Stimulated activated CD4-positive, alpha-beta T cell treated with anti-CD3 and anti-CD28 coated beads, Interleukin-4, amount 100 ng/mL, for 4 hours (primary cell): ENCODE measurements around the gene FIZ1.

Source experiments
- DNase-seq, 2 experiments: peaks; one replicate each; pipeline ENCODE4 v3.0.0-alpha.2; 2020

Gene FIZ1

GRCh38 chr19:55599468-55599841, at the start of gene FIZ1:
Gene FIZ1 (minus strand): TSS chr19:55599517. CDS start chr19:55597865, 1,652 bp downstream.
- peak; percentile 93 to 95 for DNase-seq

- no peak for DNase-seq
Measured at GRCh38 chr19:55648585-55649267, 49.4 kb upstream of the FIZ1 start.

GRCh38 chr19:55647732-55648584, 48.6 kb upstream of the FIZ1 start, which contains the start of gene CCDC106:
Gene CCDC106 (plus strand): TSS chr19:55648212. CDS start chr19:55649047, 835 bp downstream.
- DNase-seq: peak; percentile 59 to 64

- no peak for DNase-seq
Measured at GRCh38 chr19:55646889-55647731, 47.8 kb upstream of the FIZ1 start.

- DNase-seq: no peak
Measured at GRCh38 chr19:55645512-55645881, 46.2 kb upstream of the FIZ1 start.

GRCh38 chr19:55644842-55645511, 45.7 kb upstream of the FIZ1 start:
- no peak for DNase-seq

- DNase-seq: no peak
Measured at GRCh38 chr19:55644191-55644833, 45.0 kb upstream of the FIZ1 start.

GRCh38 chr19:55643887-55644176, 44.5 kb upstream of the FIZ1 start:
- no peak for DNase-seq

GRCh38 chr19:55643003-55643886, 43.9 kb upstream of the FIZ1 start, which contains the start of gene ZNF581:
Gene ZNF581 (plus strand): TSS chr19:55643649. CDS start chr19:55644572, 923 bp downstream.
- DNase-seq: peak; percentile 77 to 79

- peak; percentile 23 to 45 for DNase-seq
Measured at GRCh38 chr19:55642153-55643002, 43.1 kb upstream of the FIZ1 start.

- DNase-seq: no peak
Measured at GRCh38 chr19:55641426-55642152, 42.3 kb upstream of the FIZ1 start.

- peak; percentile 64 to 73 for DNase-seq
Measured at GRCh38 chr19:55640577-55641425, 41.5 kb upstream of the FIZ1 start, which contains the start of gene ZNF580. Gene ZNF580 (plus strand): TSS chr19:55641002. CDS start chr19:55642509, 1,507 bp downstream.

GRCh38 chr19:55640043-55640576, 40.8 kb upstream of the FIZ1 start:
- DNase-seq: peak; percentile 63 to 77

- peak in 1 of 2 experiments; percentile 60 for DNase-seq
Measured at GRCh38 chr19:55638864-55639359, 39.6 kb upstream of the FIZ1 start.

GRCh38 chr19:55637534-55637933, 38.2 kb upstream of the FIZ1 start:
- no peak for DNase-seq

- no peak for DNase-seq
Measured at GRCh38 chr19:55636723-55637122, 37.4 kb upstream of the FIZ1 start.

GRCh38 chr19:55635856-55636440, 36.6 kb upstream of the FIZ1 start:
- no peak for DNase-seq
